Activated naive CD4-positive, alpha-beta T cell treated with anti-CD3 and anti-CD28 coated beads, Interleukin-2, amount 50 U/mL, for 72 hours (primary cell): ENCODE data around the gene C4BPB. TPM values are rescaled to one million over a fixed set of nuclear protein-coding genes. Genes with fewer than 3 reads are reported as not detected.
A peak's percentile ranks its signal among the peaks of the same experiment; 100 is the strongest.

Experiments used
- ATAC-seq, 2 donors: fragments of 150-1000 bp; cut with Tn5 transposase; 2 replicates each; pipeline ENCODE4 v1.10.0; 2021; ENCODE audit warnings: mild to moderate bottlenecking in 2 of 2, moderate library complexity in 2 of 2
- DNase-seq, 2 donors: peaks; one replicate each; pipeline ENCODE4 v3.0.0; 2021 to 2022; ENCODE audit warnings: low spot score in 2 of 2
- H3K27ac Mint-ChIP-seq, 2 donors: one replicate each; pipeline ENCODE4 v1.8.0; 2022; ENCODE audit warnings: mild to moderate bottlenecking in 2 of 2, mixed read lengths in 2 of 2
- H3K36me3 Mint-ChIP-seq, 2 donors: one replicate each; pipeline ENCODE4 v1.8.0; 2022; ENCODE audit warnings: mixed read lengths in 2 of 2
- H3K9me3 Mint-ChIP-seq, 2 donors: one replicate each; pipeline ENCODE4 v1.8.0; 2022; ENCODE audit warnings: mixed read lengths in 2 of 2
- total RNA-seq, 2 donors: library from RNA; stranded (reverse); gene quantifications; one replicate each; pipeline ENCODE4 v1.2.3, GENCODE V29; 2022

C4BPB gene
- total RNA-seq, 2 donors from 2014 or later, result 8.3 to 8.9 TPM

DNA sequence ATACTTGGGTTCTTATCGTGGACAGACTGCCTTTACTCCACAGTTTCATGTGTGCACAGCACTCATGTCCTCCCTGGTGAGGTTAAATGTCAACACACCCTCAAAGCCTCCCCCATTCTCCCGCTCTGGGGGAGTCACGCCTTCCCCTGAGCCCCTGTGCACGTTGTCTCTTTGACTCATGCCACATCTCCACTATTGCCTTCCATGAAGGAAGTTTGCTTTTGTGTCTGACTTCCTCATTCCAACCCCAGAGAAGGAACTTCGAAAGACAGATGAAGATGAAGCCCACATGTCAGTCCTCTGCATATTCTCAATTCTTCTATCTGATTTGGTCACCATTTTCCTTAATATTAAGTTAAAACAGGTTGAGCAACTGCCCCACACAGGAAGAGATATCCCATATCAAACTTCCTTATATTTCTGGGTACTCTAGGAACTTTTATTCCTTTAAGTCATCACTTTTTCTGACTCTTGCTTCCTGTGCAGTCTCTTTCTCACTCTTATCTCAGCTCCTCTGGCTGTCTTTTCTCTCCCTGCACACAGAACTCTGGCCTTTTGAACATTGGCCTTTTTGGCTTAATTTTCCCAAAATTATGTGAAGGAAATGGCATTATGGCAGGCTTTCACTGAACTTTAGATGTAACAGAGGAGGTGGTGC is 56.9 kb downstream of the C4BPB start:
- peaks cover 0 to 9% of the 10 kb centered on the region in 2 donors for H3K9me3 Mint-ChIP-seq
- no peaks in the 10 kb centered on the region for H3K36me3 Mint-ChIP-seq
- no peak for DNase-seq
- ATAC-seq, result no peak
- peak overlapping the region in 1 of 2 donors; percentile 52 for H3K27ac Mint-ChIP-seq

Other genes with a start within 250 kb of the C4BPB start
- gene IL20, start 223.2 kb upstream of the C4BPB start, total RNA-seq, result not detected
- gene IL24, start 191.4 kb upstream of the C4BPB start, total RNA-seq, result 10 to 100 TPM; 19.0 to 22.2 TPM
- 10 to 100 TPM; 31.4 to 37.3 TPM for gene FCMR, start 166.9 kb upstream of the C4BPB start, total RNA-seq
- gene PIGR, start 142.4 kb upstream of the C4BPB start, total RNA-seq, result under 1 TPM in 1 of 2 donors, not detected in 1; 0.05 TPM
- gene FCAMR, start 118.4 kb upstream of the C4BPB start, total RNA-seq, result not detected
- gene C1orf116, start 56.1 kb upstream of the C4BPB start, total RNA-seq, result under 1 TPM in 1 of 2 donors, not detected in 1; 0.06 TPM
- 10 to 100 TPM in 1 of 2 donors, 1 to 10 TPM in 1; 6.6 to 23.4 TPM for gene YOD1, start 37.7 kb upstream of the C4BPB start, total RNA-seq
- 1 to 10 TPM; 3.8 to 6.9 TPM for gene PFKFB2, start 35.6 kb upstream of the C4BPB start, total RNA-seq
- gene C4BPA, start 15.4 kb downstream of the C4BPB start, total RNA-seq, result not detected
- gene CD55, start 232.8 kb downstream of the C4BPB start, total RNA-seq, result 100 to 1,000 TPM in 1 of 2 donors, 10 to 100 TPM in 1; 55.1 to 141 TPM